SK-N-SH (cell line): ENCODE results near the gene GPR37L1. TPM values are rescaled to one million over a fixed set of nuclear protein-coding genes. Genes with fewer than 3 reads are reported as not detected.

Source experiments
- CTCF ChIA-PET: fragments of 300-600, 350-600 bp; formaldehyde crosslinking; extraction: SDS; loops from one replicate; lab custom pipeline; 2021; lab: Yijun Ruan, JAX
- POLR2A ChIA-PET: fragments of 350-600 bp; sonication (Branson Sonifier 250); formaldehyde crosslinking; extraction: SDS; loops from one replicate; lab custom pipeline; 2020; ENCODE audit warnings: antibody characterized with exemption, inconsistent platforms; lab: Yijun Ruan, JAX
- DNase-seq: peaks from one replicate; pipeline ENCODE4 v3.0.0; 2012
- H2AFZ ChIP-seq: fragments of 200-600 bp; sonication (generic); 2 replicates; pipeline ENCODE4 v1.8.1; 2016; ENCODE audit warnings: antibody characterized with exemption, mild to moderate bottlenecking, low read depth
- H3F3A ChIP-seq: fragments of 200-600 bp; sonication (generic); replicated peaks from 2 replicates; pipeline ENCODE3; 2016; ENCODE audit warnings: antibody characterized with exemption, mild to moderate bottlenecking; ENCODE audit not compliant: insufficient read depth
- H3K27ac ChIP-seq, 2 experiments: fragments of 200-500 bp in 1 of 2; fragments of 200-600 bp in 1 of 2; sonication (Bioruptor generic) in 1 of 2; sonication (generic), shearing (Covaris generic) in 1 of 2; 2 replicates each; pipeline versions ENCODE4 v1.5.1 to v1.6.1; 2014 to 2016; ENCODE audit warnings: low read depth in 2 of 2, inconsistent platforms in 1 of 2, low read length in 1 of 2, mild to moderate bottlenecking in 1 of 2, mixed read lengths in 1 of 2
- H3K27me3 ChIP-seq: fragments of 200-600 bp; sonication (generic), shearing (Covaris generic); 2 replicates; pipeline ENCODE4 v1.6.1; 2016; ENCODE audit warnings: mixed run types; ENCODE audit not compliant: insufficient read depth
- H3K36me3 ChIP-seq, 2 experiments: fragments of 200-500 bp in 1 of 2; fragments of 200-600 bp in 1 of 2; sonication (Bioruptor generic) in 1 of 2; sonication (generic) in 1 of 2; replicated peaks in 1 of 2; 2 replicates each; pipeline versions ENCODE3 to v1.5.1; 2014 to 2016; ENCODE audit warnings: low read length in 1 of 2, mild to moderate bottlenecking in 1 of 2; ENCODE audit not compliant: insufficient read depth in 2 of 2, control insufficient read depth in 1 of 2
- H3K4me1 ChIP-seq, 2 experiments: fragments of 200-500 bp in 1 of 2; fragments of 200-600 bp in 1 of 2; sonication (Bioruptor generic) in 1 of 2; sonication (generic), shearing (Covaris generic) in 1 of 2; 2 replicates each; pipeline versions ENCODE4 v1.5.1 to v1.6.1; 2014 to 2016; ENCODE audit warnings: low read depth in 1 of 2, low read length in 1 of 2, mixed run types in 1 of 2; ENCODE audit not compliant: insufficient read depth in 2 of 2, control insufficient read depth in 1 of 2
- H3K4me2 ChIP-seq: fragments of 200-600 bp; sonication (generic), shearing (Covaris generic); 2 replicates; pipeline ENCODE4 v1.6.1; 2017; ENCODE audit warnings: mixed run types
- H3K4me3 ChIP-seq, 2 experiments: fragments of 200-500 bp in 1 of 2; fragments of 200-600 bp in 1 of 2; sonication (Bioruptor generic) in 1 of 2; sonication (generic), shearing (Covaris generic) in 1 of 2; 2 replicates each; pipeline versions ENCODE4 v1.5.1 to v1.8.1; 2014 to 2016; ENCODE audit warnings: low read depth in 2 of 2, inconsistent platforms in 1 of 2, low read length in 1 of 2, mild to moderate bottlenecking in 1 of 2, mixed read lengths in 1 of 2, moderate library complexity in 1 of 2
- H3K79me2 ChIP-seq: fragments of 200-600 bp; sonication (generic); 2 replicates; pipeline ENCODE4 v1.8.1; 2017; ENCODE audit warnings: mild to moderate bottlenecking; ENCODE audit not compliant: insufficient read depth
- H3K9ac ChIP-seq: fragments of 200-600 bp; sonication (generic); 2 replicates; pipeline ENCODE4 v1.6.1; 2017; ENCODE audit warnings: mixed run types
- H3K9me2 ChIP-seq: fragments of 200-600 bp; sonication (generic); 2 replicates; pipeline ENCODE4 v1.6.1; 2017; ENCODE audit warnings: mixed run types
- H3K9me3 ChIP-seq: fragments of 200-600 bp; sonication (generic); 2 replicates; pipeline ENCODE4 v1.6.1; 2017; ENCODE audit warnings: mixed run types, mild to moderate bottlenecking, moderate library complexity
- H4K20me1 ChIP-seq: fragments of 200-600 bp; sonication (generic); 2 replicates; pipeline ENCODE4 v1.6.1; 2017; ENCODE audit warnings: mild to moderate bottlenecking, mixed run types; ENCODE audit not compliant: insufficient read depth
- ELF1 ChIP-seq: IDR thresholded peaks from 2 replicates; pipeline ENCODE4 v1.4.0; 2012
- EZH2phosphoT487 ChIP-seq: fragments of 200-600 bp; sonication (generic); IDR thresholded peaks from 2 replicates; pipeline ENCODE4 v1.6.1; 2017; ENCODE audit warnings: low read depth, mixed run types, mild to moderate bottlenecking, antibody characterized with exemption, moderate library complexity, borderline replicate concordance
- FOSL2 ChIP-seq: IDR thresholded peaks from 2 replicates; pipeline ENCODE4 v1.4.0; 2012; ENCODE audit warnings: low read depth, mild to moderate bottlenecking, moderate library complexity, borderline replicate concordance
- MEF2A ChIP-seq: IDR thresholded peaks from 2 replicates; pipeline ENCODE4 v1.4.0; 2012; ENCODE audit warnings: low read depth, borderline replicate concordance
- NFIC ChIP-seq: IDR thresholded peaks from 2 replicates; pipeline ENCODE4 v1.4.0; 2012; ENCODE audit warnings: borderline replicate concordance
- NRF1 ChIP-seq: IDR thresholded peaks from 2 replicates; pipeline ENCODE4 v1.6.1; 2012; ENCODE audit warnings: low read depth, mild to moderate bottlenecking, low read length
- POLR2AphosphoS5 ChIP-seq: IDR thresholded peaks from 2 replicates; pipeline ENCODE4 v1.6.1; 2012; ENCODE audit warnings: low read depth, low read length
- RCOR1 ChIP-seq: fragments of 150-350 bp; IDR thresholded peaks from 2 replicates; pipeline ENCODE4 v1.6.1; 2017; ENCODE audit warnings: antibody characterized with exemption, low read length
- RFX5 ChIP-seq: IDR thresholded peaks from 2 replicates; pipeline ENCODE4 v1.6.1; 2012; ENCODE audit warnings: mild to moderate bottlenecking, improper control_type of control experiment, low read length
- YY1 ChIP-seq: IDR thresholded peaks from 2 replicates; pipeline ENCODE4 v1.4.0; 2012; ENCODE audit warnings: low read depth, mild to moderate bottlenecking
- WGBS: methylation state at CpG from one replicate; pipeline ENCODE4 v1.1.6; 2017; ENCODE audit warnings: low lambda C conversion rate; 5-methylcytosine and 5-hydroxymethylcytosine counted together
- polyA plus RNA-seq, 3 experiments: library from polyadenylated mRNA; depleted of rRNA; stranded (reverse); fragments of >200 nt; gene quantifications; 2 replicates each; pipeline ENCODE4 v1.2.3, GENCODE V29; 2012
- TF ChIP-seq, protein P1 (sequence below): fragments of 150-350 bp; IDR thresholded peaks from 2 replicates; pipeline ENCODE4 v1.6.1; 2017; ENCODE audit warnings: antibody characterized with exemption, low read length, low read depth, borderline replicate concordance
- TF ChIP-seq, protein P2 (sequence below): IDR thresholded peaks from 2 replicates; pipeline ENCODE4 v1.4.0; 2012; ENCODE audit warnings: low read depth, borderline replicate concordance

GPR37L1 gene
- polyA plus RNA-seq, 1 of the 3 experiments (the other 2 are of a cell fraction): not detected

DNA sequence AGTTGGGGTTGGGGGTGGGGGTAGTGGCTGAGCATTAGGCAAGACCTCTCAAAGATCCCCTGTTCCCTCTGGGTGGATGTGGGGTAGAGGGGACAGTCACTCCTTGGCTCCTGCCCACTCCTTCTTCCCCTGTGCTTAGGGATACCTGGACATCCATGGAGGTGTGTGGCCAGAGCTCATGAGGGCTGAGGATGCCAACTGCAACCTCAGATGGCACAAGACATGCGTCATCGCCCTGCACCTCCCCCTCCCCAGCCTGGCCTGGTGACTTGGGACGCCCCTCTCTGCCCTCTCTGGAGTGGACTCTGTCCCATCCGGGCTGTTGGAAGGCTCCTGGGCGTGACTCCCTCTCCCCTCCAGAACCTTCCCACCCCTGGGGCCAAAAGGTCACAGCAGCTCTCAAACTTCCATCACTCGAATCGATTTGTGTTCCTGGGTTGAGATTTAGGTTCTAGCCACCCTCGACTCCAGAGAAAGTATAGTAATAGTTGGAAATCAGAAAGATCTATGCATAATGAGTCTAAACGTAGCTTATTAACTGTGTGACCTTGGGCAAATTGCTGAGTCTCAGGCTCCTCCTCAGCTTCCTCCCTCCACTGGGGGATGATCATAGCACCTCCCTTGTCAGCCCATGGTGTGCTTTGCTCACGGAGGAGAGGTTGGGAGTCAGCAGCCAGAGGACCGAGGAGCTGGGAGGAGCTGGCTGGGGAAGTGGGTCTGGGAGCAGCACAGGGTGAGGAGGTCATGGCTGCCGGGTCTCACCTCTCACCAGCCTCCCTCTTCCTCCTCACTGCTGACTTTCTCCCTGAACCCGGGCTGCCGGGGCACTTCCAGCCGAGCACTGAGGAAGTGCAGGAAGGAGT, 39.9 kb downstream of the GPR37L1 start:
- Histone ChIP-seq H3K9me2 (no peaks in the 10 kb centered on the region), H3K4me2 (no peak overlapping the region), H3K27me3 (no peaks in the 10 kb centered on the region), H3K27ac (no peak overlapping the region; a peak in 1 of 4 replicates), H3K4me3 (no peak overlapping the region), H3K4me1 (peaks cover 0 to 43% of the 10 kb centered on the region in 2 experiments; a peak in 1 of 4 replicates)
- CTCF ChIA-PET: interaction anchor here (0.9 to 2.6 kb wide), 9 partner anchors 8 to 151 kb away, joined by 3 to 11 read pairs (median 3); partner anchors contain the start of genes GPR37L1 and LGR6
- 75% methylated on average over 12 of the region's 15 CpGs for WGBS
- DNase-seq: no peak
- TF ChIP-seq EZH2phosphoT487 (no peak), ELF1 (no peak), POLR2AphosphoS5 (no peak), RCOR1 (no peak), YY1 (no peak), MEF2A (no peak), NRF1 (no peak), NFIC (no peak), RFX5 (no peak), FOSL2 (no peak)
- TF ChIP-seq, protein P1, sequence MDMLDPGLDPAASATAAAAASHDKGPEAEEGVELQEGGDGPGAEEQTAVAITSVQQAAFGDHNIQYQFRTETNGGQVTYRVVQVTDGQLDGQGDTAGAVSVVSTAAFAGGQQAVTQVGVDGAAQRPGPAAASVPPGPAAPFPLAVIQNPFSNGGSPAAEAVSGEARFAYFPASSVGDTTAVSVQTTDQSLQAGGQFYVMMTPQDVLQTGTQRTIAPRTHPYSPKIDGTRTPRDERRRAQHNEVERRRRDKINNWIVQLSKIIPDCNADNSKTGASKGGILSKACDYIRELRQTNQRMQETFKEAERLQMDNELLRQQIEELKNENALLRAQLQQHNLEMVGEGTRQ: no peak
- TF ChIP-seq, protein P2, sequence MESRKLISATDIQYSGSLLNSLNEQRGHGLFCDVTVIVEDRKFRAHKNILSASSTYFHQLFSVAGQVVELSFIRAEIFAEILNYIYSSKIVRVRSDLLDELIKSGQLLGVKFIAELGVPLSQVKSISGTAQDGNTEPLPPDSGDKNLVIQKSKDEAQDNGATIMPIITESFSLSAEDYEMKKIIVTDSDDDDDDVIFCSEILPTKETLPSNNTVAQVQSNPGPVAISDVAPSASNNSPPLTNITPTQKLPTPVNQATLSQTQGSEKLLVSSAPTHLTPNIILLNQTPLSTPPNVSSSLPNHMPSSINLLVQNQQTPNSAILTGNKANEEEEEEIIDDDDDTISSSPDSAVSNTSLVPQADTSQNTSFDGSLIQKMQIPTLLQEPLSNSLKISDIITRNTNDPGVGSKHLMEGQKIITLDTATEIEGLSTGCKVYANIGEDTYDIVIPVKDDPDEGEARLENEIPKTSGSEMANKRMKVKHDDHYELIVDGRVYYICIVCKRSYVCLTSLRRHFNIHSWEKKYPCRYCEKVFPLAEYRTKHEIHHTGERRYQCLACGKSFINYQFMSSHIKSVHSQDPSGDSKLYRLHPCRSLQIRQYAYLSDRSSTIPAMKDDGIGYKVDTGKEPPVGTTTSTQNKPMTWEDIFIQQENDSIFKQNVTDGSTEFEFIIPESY: no peak
- TF ChIP-seq, all 33 proteins: peak for 0
- Histone ChIP-seq H4K20me1 (no peaks in the 10 kb centered on the region), H3K9me3 (no peaks in the 10 kb centered on the region), H3K9ac (no peak overlapping the region), H3K79me2 (no peaks in the 10 kb centered on the region), H2AFZ (no peak overlapping the region), H3K36me3 (no peaks in the 10 kb centered on the region), H3F3A (no peaks in the 10 kb centered on the region)
- POLR2A ChIA-PET: interaction anchor here (0.5 to 1.2 kb wide), 2 partner anchors 9 to 379 kb away, joined by 3 read pairs; no protein-coding TSS in a partner anchor
